Skeletal muscle satellite cell (primary cell): ENCODE data around the gene HPSE2.

ENCODE experiments used
- H3K27me3 ChIP-seq: 2 replicates; pipeline ENCODE4 v1.7.0; 2013; ENCODE audit warnings: low read length; ENCODE audit not compliant: control insufficient read depth, insufficient read depth
- H3K36me3 ChIP-seq: 2 replicates; pipeline ENCODE4 v1.7.0; 2013; ENCODE audit warnings: mild to moderate bottlenecking, control low read depth, low read length; ENCODE audit not compliant: insufficient read depth
- H3K4me1 ChIP-seq: 2 replicates; pipeline ENCODE4 v1.7.0; 2013; ENCODE audit warnings: low read length; ENCODE audit not compliant: control insufficient read depth, insufficient read depth
- H3K4me2 ChIP-seq: 2 replicates; pipeline ENCODE4 v1.7.0; 2013; ENCODE audit warnings: mild to moderate bottlenecking, low read length
- H3K4me3 ChIP-seq: 2 replicates; pipeline ENCODE4 v1.7.0; 2013; ENCODE audit warnings: low read length
- H3K9ac ChIP-seq: 2 replicates; pipeline ENCODE4 v1.7.0; 2013; ENCODE audit warnings: mild to moderate bottlenecking, low read depth, low read length, moderate library complexity
- H3K9me3 ChIP-seq: replicated peaks from 2 replicates; pipeline ENCODE4 v1.7.0; 2013; ENCODE audit warnings: mild to moderate bottlenecking, control low read depth, low read length

The HPSE2 gene

DNA sequence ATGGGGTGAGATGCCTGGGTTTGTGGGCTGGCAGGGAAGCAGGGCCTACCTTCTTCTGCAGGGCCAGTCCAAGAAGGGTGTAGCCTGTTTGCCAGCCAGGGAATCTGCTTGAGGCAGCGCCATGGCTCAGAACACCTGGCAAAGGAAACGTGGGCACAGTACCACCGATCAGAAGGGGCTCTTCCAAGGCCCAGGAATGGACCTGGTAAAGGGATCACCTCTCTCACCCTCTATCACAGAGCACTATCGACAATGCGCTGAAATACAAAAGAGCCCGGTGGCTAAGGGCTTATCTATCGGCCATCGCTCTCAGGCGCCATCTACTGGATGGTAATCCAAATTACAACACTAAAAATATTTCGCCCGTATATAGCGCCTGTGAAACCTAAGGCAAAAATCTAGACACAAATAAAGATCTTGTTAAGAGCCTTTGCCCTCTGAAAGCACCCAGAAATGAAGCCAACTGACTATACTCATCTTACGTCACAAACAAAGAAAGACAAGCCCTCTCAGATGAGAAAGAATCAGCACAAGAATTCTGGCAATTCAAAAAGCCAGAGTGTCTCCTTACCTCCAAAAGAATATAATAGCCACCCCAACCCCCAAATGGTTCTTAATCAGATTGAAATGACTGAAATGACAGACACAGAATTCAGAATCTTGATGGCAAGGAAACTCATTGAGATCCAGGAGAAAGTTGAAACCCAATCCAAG, 571.2 kb downstream of the HPSE2 start:
- Histone ChIP-seq H3K9me3 (no peaks in the 10 kb centered on the region), H3K27me3 (no peaks in the 10 kb centered on the region)

GRCh38 chr10:98659951-98660350, 575.7 kb downstream of the HPSE2 start:
- H3K27me3 ChIP-seq: no peaks in the 10 kb centered on the region

More for the DNA sequence above, 571.2 kb downstream of the HPSE2 start:
- Histone ChIP-seq H3K9ac (no peak overlapping the region), H3K36me3 (no peaks in the 10 kb centered on the region), H3K4me1 (no peaks in the 10 kb centered on the region), H3K4me3 (no peak overlapping the region), H3K4me2 (no peak overlapping the region)

DNA sequence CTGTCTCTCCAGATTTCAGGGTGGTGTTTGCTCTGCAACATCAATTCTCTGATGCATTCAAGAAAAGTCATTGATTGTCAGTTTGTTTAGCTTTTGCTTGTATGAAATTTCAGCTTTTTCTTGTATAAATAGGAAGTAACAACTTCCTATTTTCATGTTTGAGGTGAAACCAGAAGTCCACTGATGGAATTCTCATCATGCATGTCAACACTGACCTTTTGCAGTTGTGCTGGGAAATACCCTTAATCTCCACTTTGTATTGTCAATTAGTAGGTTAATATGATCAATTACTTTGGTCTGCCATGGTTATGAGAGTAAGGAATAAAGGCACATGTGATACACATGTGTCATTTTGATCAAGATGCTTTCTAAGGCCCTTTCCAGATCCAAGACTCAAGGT, 580.2 kb downstream of the HPSE2 start:
- Histone ChIP-seq H3K4me3 (no peak overlapping the region), H3K9me3 (no peaks in the 10 kb centered on the region), H3K27me3 (no peaks in the 10 kb centered on the region), H3K4me1 (no peaks in the 10 kb centered on the region), H3K4me2 (no peak overlapping the region), H3K36me3 (no peaks in the 10 kb centered on the region), H3K9ac (no peak overlapping the region)

More at GRCh38 chr10:98659951-98660350, 575.7 kb downstream of the HPSE2 start:
- no peaks in the 10 kb centered on the region for H3K9me3 ChIP-seq
- no peak overlapping the region for H3K4me2 ChIP-seq
- H3K4me1 ChIP-seq: no peaks in the 10 kb centered on the region
- no peaks in the 10 kb centered on the region for H3K36me3 ChIP-seq
- H3K9ac ChIP-seq: no peak overlapping the region
- H3K4me3 ChIP-seq: no peak overlapping the region

DNA sequence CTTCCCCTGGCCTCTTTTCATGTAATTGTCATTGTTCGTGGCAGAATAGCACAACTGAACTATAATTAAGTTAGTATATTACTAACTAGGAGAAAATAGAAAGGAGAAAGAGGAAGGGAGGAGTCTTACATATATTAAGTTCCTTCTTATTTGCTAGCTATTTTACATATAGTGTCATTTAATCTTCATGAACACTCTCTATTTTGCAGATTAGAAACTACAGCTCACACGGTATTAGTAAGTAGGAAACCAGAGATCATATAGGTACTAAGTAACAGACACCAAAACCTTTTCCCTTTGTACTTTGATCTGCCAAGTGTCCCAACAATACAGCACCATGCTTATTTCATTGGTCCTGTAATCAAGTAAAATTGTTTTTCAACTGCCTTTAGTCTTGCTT, 586.5 kb downstream of the HPSE2 start:
- no peak overlapping the region for H3K9ac ChIP-seq
- peaks cover 5% of the 10 kb centered on the region for H3K27me3 ChIP-seq
- H3K36me3 ChIP-seq: no peaks in the 10 kb centered on the region
- H3K4me1 ChIP-seq: no peaks in the 10 kb centered on the region
- H3K9me3 ChIP-seq: no peaks in the 10 kb centered on the region
- no peak overlapping the region for H3K4me2 ChIP-seq
- no peak overlapping the region for H3K4me3 ChIP-seq

- no peaks in the 10 kb centered on the region for H3K9me3 ChIP-seq
- no peak overlapping the region for H3K9ac ChIP-seq
- H3K4me1 ChIP-seq: no peaks in the 10 kb centered on the region
- no peak overlapping the region for H3K4me3 ChIP-seq
- no peaks in the 10 kb centered on the region for H3K36me3 ChIP-seq
- peaks cover 5% of the 10 kb centered on the region for H3K27me3 ChIP-seq
- H3K4me2 ChIP-seq: no peak overlapping the region
These were observed 588.4 kb downstream of the HPSE2 start for GRCh38 chr10:98646998-98647917.

DNA sequence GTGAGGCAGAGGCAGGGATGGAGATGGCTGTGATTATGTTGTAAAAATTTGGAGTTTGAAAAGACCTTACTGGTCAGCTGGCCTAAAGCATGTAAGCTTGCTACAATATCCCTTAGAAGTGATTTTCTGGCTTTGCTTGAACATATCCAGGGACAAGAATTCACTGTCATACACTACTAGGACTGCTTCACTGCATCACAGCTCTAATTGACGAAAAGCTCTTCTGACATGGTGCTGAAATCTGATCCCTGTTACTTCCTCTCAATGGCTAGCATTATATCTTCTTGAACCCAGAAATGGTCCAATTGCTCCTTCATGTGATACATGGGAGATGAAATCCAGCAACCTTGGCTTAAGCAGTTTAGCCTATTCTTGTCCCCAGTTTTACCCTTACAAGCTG, 591.2 kb downstream of the HPSE2 start:
- no peaks in the 10 kb centered on the region for H3K4me1 ChIP-seq
- H3K27me3 ChIP-seq: peaks cover 5% of the 10 kb centered on the region
- no peaks in the 10 kb centered on the region for H3K9me3 ChIP-seq
- H3K36me3 ChIP-seq: no peaks in the 10 kb centered on the region
- no peak overlapping the region for H3K4me3 ChIP-seq
- no peak overlapping the region for H3K9ac ChIP-seq
- no peak overlapping the region for H3K4me2 ChIP-seq

DNA sequence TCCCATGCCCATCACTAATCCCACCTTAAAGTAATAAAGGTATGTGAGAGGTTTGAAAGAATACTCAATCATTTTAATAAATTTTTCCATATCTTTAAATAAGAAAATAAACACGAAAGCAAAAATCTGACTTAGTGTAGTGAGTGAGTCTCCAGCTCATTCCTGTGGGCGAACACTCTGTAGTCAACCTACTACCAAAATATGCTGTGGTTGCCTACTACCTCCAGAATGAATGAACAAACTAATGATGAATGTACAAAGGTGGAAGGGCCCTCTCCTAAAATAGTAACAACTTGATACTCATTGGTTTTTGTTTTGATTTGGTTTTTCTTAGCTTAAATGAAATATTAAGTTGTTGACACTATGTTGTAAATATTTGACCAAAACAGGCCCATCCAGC, 593.4 kb downstream of the HPSE2 start:
- no peaks in the 10 kb centered on the region for H3K36me3 ChIP-seq
- no peak overlapping the region for H3K4me3 ChIP-seq
- no peak overlapping the region for H3K4me2 ChIP-seq
- H3K27me3 ChIP-seq: peaks cover 3% of the 10 kb centered on the region
- no peak overlapping the region for H3K9ac ChIP-seq
- no peaks in the 10 kb centered on the region for H3K4me1 ChIP-seq
- H3K9me3 ChIP-seq: no peaks in the 10 kb centered on the region

DNA sequence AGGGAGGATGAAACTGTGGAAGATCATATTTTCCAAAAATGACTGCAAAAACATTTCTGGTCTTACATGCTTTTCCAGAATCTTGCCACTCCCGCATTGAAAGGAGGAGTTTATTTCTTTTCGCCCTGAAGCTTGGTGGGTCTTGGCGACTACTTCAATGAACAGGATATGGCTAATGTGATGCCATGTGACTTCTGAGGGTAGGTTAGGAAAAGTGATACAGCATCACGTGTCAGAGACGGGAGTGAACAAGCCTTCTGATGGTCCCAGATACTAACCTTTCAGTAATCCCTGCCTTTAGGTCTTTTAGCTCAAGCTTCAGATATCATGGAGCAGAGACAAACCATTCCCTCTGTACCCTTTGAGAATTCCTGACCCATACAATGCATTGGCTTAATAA, 596.7 kb downstream of the HPSE2 start:
- no peaks in the 10 kb centered on the region for H3K9me3 ChIP-seq

GRCh38 chr10:98636921-98637329, 598.7 kb downstream of the HPSE2 start:
- Histone ChIP-seq H3K4me2 (no peak overlapping the region), H3K4me3 (no peak overlapping the region), H3K4me1 (no peaks in the 10 kb centered on the region), H3K27me3 (no peaks in the 10 kb centered on the region), H3K36me3 (no peaks in the 10 kb centered on the region), H3K9ac (no peak overlapping the region), H3K9me3 (no peaks in the 10 kb centered on the region)

More for the DNA sequence above, 596.7 kb downstream of the HPSE2 start:
- no peaks in the 10 kb centered on the region for H3K4me1 ChIP-seq
- no peaks in the 10 kb centered on the region for H3K36me3 ChIP-seq
- H3K9ac ChIP-seq: no peak overlapping the region
- no peak overlapping the region for H3K4me2 ChIP-seq
- no peak overlapping the region for H3K4me3 ChIP-seq
- no peaks in the 10 kb centered on the region for H3K27me3 ChIP-seq

- Histone ChIP-seq H3K36me3 (no peaks in the 10 kb centered on the region), H3K4me1 (no peaks in the 10 kb centered on the region), H3K9ac (no peak overlapping the region), H3K4me2 (no peak overlapping the region), H3K9me3 (no peaks in the 10 kb centered on the region), H3K27me3 (no peaks in the 10 kb centered on the region), H3K4me3 (no peak overlapping the region)
These were observed 603.0 kb downstream of the HPSE2 start for GRCh38 chr10:98632456-98633150.

- H3K36me3 ChIP-seq: no peaks in the 10 kb centered on the region
- H3K27me3 ChIP-seq: no peaks in the 10 kb centered on the region
- no peak overlapping the region for H3K4me3 ChIP-seq
- H3K9me3 ChIP-seq: no peaks in the 10 kb centered on the region
- no peaks in the 10 kb centered on the region for H3K4me1 ChIP-seq
- no peak overlapping the region for H3K9ac ChIP-seq
- H3K4me2 ChIP-seq: no peak overlapping the region
These were observed 607.4 kb downstream of the HPSE2 start for GRCh38 chr10:98628206-98628605.
